Diencephalon (tissue), 1 donor: ENCODE measurements around the gene TMEM45A. TPM values are rescaled to one million over a fixed set of nuclear protein-coding genes. Genes with fewer than 3 reads are reported as not detected.

Source experiments
- total RNA-seq: library from RNA; depleted of rRNA; stranded (reverse); fragments of >200 nt; gene quantifications from one replicate; pipeline ENCODE4 v1.2.3, GENCODE V29; 2014

Gene TMEM45A
- 7.6 TPM for total RNA-seq

GRCh38 chr3:100492059-100493006 lies at the start of gene TMEM45A:
Gene TMEM45A, plus strand, starts transcription at chr3:100492619. Its CDS starts 62,593 bp downstream, at chr3:100555212.

GRCh38 chr3:100609305-100609704 lies 116.9 kb downstream of the TMEM45A start, which contains the start of gene ADGRG7:
Gene ADGRG7, plus strand, starts transcription at chr3:100609601. Its CDS starts 256 bp downstream, at chr3:100609857.

Other genes with a start within 250 kb of the TMEM45A start
- 56.1 TPM for gene TBC1D23, start 231.6 kb upstream of the TMEM45A start, total RNA-seq
- 12.0 TPM for gene NIT2, start 157.9 kb upstream of the TMEM45A start, total RNA-seq
- gene TOMM70, start 91.5 kb upstream of the TMEM45A start, total RNA-seq: 123 TPM
- 16.6 TPM for gene LNP1, start 91.1 kb upstream of the TMEM45A start, total RNA-seq
- not detected for gene ADGRG7, start 117.0 kb downstream of the TMEM45A start, total RNA-seq
- 86.7 TPM for gene TFG, start 216.9 kb downstream of the TMEM45A start, total RNA-seq